HepG2 (cell line): Measurements from ENCODE around the gene RMDN2. TPM values are rescaled to one million over a fixed set of nuclear protein-coding genes. Genes with fewer than 3 reads are reported as not detected.

Experiments
- ATM ChIP-seq: fragments of 450-650 bp; IDR thresholded peaks from 2 replicates; pipeline ENCODE4 v1.7.1; 2017; ENCODE audit warnings: mild to moderate bottlenecking, borderline replicate concordance
- HDAC1 ChIP-seq: sonication (generic); formaldehyde crosslinking; IDR thresholded peaks from 2 replicates; pipeline ENCODE4 v1.5.1; 2020; ENCODE audit warnings: mild to moderate bottlenecking, missing genetic modification reagents
- HNF4G ChIP-seq, 2 experiments: sonication (generic) in 1 of 2; formaldehyde crosslinking in 1 of 2; IDR thresholded peaks; 2 replicates each; pipeline versions ENCODE4 v1.4.0 to v1.6.1; 2011 to 2020; ENCODE audit warnings: borderline replicate concordance in 2 of 2, low read depth in 2 of 2, mild to moderate bottlenecking in 2 of 2, low read length in 1 of 2, missing genetic modification reagents in 1 of 2, moderate library complexity in 1 of 2
- JARID2 ChIP-seq: sonication (generic); formaldehyde crosslinking; IDR thresholded peaks from 2 replicates; pipeline ENCODE4 v1.8.1; 2023; ENCODE audit warnings: missing genetic modification reagents, inconsistent platforms; ENCODE audit not compliant: insufficient replicate concordance
- KDM5B ChIP-seq: sonication (generic); formaldehyde crosslinking; IDR thresholded peaks from 2 replicates; pipeline ENCODE4 v1.4.0; 2020; ENCODE audit warnings: missing genetic modification reagents, mild to moderate bottlenecking, borderline replicate concordance
- SALL1 ChIP-seq: sonication (generic); formaldehyde crosslinking; IDR thresholded peaks from 2 replicates; pipeline ENCODE4 v1.8.0; 2022; ENCODE audit warnings: mild to moderate bottlenecking, missing genetic modification reagents
- SMC3 ChIP-seq: IDR thresholded peaks from 2 replicates; pipeline ENCODE4 v1.6.1; 2011; ENCODE audit warnings: low read length, improper control_type of control experiment
- SOX6 ChIP-seq, 2 experiments: fragments of 450-650 bp in 1 of 2; sonication (generic) in 1 of 2; formaldehyde crosslinking in 1 of 2; IDR thresholded peaks; 2 replicates each; pipeline versions ENCODE4 v1.4.0 to v1.6.1; 2017 to 2020; ENCODE audit warnings: antibody characterized with exemption in 1 of 2, mild to moderate bottlenecking in 1 of 2, missing genetic modification reagents in 1 of 2
- SUZ12 ChIP-seq: fragments of 150-350 bp; IDR thresholded peaks from 2 replicates; pipeline ENCODE4 v1.6.1; 2014; ENCODE audit warnings: low read depth, low read length
- TARDBP ChIP-seq: sonication (generic); formaldehyde crosslinking; IDR thresholded peaks from 2 replicates; pipeline ENCODE4 v1.8.0; 2022; ENCODE audit warnings: mild to moderate bottlenecking, missing genetic modification reagents
- THAP11 ChIP-seq: IDR thresholded peaks from 2 replicates; pipeline ENCODE4 v1.6.1; 2016; ENCODE audit warnings: missing biosample characterization, missing genetic modification reagents
- ZMYM4 ChIP-seq: sonication (generic); formaldehyde crosslinking; IDR thresholded peaks from 2 replicates; pipeline ENCODE4 v1.8.1; 2023; ENCODE audit warnings: mild to moderate bottlenecking, missing genetic modification reagents
- ZNF615 ChIP-seq: sonication (generic); formaldehyde crosslinking; IDR thresholded peaks from 2 replicates; pipeline ENCODE4 v1.5.0; 2020; ENCODE audit warnings: mild to moderate bottlenecking, missing genetic modification reagents, borderline replicate concordance
- ZNF788 ChIP-seq: sonication (generic); formaldehyde crosslinking; IDR thresholded peaks from 2 replicates; pipeline ENCODE4 v1.5.0; 2020; ENCODE audit warnings: mild to moderate bottlenecking, missing genetic modification reagents, borderline replicate concordance
- ZNF816 ChIP-seq: sonication (generic); formaldehyde crosslinking; IDR thresholded peaks from 2 replicates; pipeline ENCODE4 v1.8.0; 2022; ENCODE audit warnings: missing genetic modification reagents, mild to moderate bottlenecking, borderline replicate concordance
- polyA plus RNA-seq, 8 experiments: library from polyadenylated mRNA; depleted of rRNA in 3 of 8; stranded (reverse) in 7 of 8; unstranded in 1 of 8; fragments of >200 nt; fragmentation: Illumina TruSeq in 4 of 8; extraction: Trizol in 4 of 8; gene quantifications; 2 replicates each; pipeline versions ENCODE4 v1.2.1 to v1.2.3, GENCODE V29; 2011 to 2016; ENCODE audit warnings: low read depth in 4 of 8, missing spikeins in 1 of 8, mixed read lengths in 1 of 8; ENCODE audit not compliant: insufficient read depth in 1 of 8
- total RNA-seq, 5 experiments: library from RNA; depleted of rRNA; stranded (reverse); fragments of >200 nt; fragmentation: Illumina TruSeq; extraction: Trizol; gene quantifications; 2 replicates each; pipeline ENCODE4 v1.2.3, GENCODE V29; 2016; ENCODE audit warnings: low read depth in 1 of 5
- TF ChIP-seq, protein P1 (sequence below): sonication (generic); formaldehyde crosslinking; IDR thresholded peaks from 2 replicates; pipeline ENCODE4 v1.5.1; 2020; ENCODE audit warnings: mild to moderate bottlenecking, missing genetic modification reagents, borderline replicate concordance
- TF ChIP-seq, protein P2 (sequence below): sonication (generic); formaldehyde crosslinking; IDR thresholded peaks from 2 replicates; pipeline ENCODE4 v1.4.0; 2020; ENCODE audit warnings: mild to moderate bottlenecking, missing genetic modification reagents
- TF ChIP-seq, protein P3 (sequence below): sonication (generic); formaldehyde crosslinking; IDR thresholded peaks from 2 replicates; pipeline ENCODE4 v1.5.0; 2020; ENCODE audit warnings: missing genetic modification reagents
- TF ChIP-seq, protein P4 (sequence below): sonication (generic); formaldehyde crosslinking; IDR thresholded peaks from 2 replicates; pipeline ENCODE4 v1.4.0; 2020; ENCODE audit warnings: missing genetic modification reagents, borderline replicate concordance
- TF ChIP-seq, protein P5 (sequence below): sonication (generic); formaldehyde crosslinking; conservative IDR thresholded peaks from 2 replicates; pipeline ENCODE4 v1.5.0; 2020; ENCODE audit warnings: missing genetic modification reagents

Gene RMDN2
- total and polyA plus RNA-seq, 2 of the 13 experiments (the other 11 are each of a cell fraction or from before 2014, with no cell fraction given): 2.3 to 8.9 TPM

DNA sequence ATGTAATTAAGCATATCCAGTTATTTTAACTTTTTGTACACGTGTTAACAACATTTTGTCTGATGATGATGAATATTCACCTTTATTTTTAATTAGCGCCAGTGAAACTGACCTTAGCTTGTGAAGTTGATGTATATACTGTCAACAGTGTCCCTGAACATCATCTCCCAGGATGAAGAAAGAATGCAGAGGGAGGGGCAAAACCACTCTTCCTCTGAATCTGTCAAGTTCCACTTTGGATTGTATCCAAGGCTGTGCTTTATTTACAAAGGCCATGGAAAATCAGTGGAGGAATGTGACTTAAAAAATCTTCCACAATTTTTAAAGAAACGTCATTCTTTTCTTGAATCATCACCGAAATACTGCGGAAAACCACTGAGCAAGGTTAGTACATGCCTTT lies 4.5 kb upstream of the RMDN2 start (continued):
- peak; percentile 39; the same call in 1 of the 2 replicates for TF ChIP-seq SALL1 (CRISPR knock-in tag)
- TF ChIP-seq HNF4G (IDR thresholded peaks at IDR 0.05; ENCODE audit: borderline replicate concordance, low read depth, low read length): peak; percentile 36; the same call in 1 of the 2 replicates
- no peak for TF ChIP-seq HNF4G (CRISPR knock-in tag; IDR thresholded peaks at IDR 0.05; ENCODE audit: borderline replicate concordance, low read depth)
- TF ChIP-seq, protein P1, sequence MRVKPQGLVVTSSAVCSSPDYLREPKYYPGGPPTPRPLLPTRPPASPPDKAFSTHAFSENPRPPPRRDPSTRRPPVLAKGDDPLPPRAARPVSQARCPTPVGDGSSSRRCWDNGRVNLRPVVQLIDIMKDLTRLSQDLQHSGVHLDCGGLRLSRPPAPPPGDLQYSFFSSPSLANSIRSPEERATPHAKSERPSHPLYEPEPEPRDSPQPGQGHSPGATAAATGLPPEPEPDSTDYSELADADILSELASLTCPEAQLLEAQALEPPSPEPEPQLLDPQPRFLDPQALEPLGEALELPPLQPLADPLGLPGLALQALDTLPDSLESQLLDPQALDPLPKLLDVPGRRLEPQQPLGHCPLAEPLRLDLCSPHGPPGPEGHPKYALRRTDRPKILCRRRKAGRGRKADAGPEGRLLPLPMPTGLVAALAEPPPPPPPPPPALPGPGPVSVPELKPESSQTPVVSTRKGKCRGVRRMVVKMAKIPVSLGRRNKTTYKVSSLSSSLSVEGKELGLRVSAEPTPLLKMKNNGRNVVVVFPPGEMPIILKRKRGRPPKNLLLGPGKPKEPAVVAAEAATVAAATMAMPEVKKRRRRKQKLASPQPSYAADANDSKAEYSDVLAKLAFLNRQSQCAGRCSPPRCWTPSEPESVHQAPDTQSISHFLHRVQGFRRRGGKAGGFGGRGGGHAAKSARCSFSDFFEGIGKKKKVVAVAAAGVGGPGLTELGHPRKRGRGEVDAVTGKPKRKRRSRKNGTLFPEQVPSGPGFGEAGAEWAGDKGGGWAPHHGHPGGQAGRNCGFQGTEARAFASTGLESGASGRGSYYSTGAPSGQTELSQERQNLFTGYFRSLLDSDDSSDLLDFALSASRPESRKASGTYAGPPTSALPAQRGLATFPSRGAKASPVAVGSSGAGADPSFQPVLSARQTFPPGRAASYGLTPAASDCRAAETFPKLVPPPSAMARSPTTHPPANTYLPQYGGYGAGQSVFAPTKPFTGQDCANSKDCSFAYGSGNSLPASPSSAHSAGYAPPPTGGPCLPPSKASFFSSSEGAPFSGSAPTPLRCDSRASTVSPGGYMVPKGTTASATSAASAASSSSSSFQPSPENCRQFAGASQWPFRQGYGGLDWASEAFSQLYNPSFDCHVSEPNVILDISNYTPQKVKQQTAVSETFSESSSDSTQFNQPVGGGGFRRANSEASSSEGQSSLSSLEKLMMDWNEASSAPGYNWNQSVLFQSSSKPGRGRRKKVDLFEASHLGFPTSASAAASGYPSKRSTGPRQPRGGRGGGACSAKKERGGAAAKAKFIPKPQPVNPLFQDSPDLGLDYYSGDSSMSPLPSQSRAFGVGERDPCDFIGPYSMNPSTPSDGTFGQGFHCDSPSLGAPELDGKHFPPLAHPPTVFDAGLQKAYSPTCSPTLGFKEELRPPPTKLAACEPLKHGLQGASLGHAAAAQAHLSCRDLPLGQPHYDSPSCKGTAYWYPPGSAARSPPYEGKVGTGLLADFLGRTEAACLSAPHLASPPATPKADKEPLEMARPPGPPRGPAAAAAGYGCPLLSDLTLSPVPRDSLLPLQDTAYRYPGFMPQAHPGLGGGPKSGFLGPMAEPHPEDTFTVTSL: peak; percentile 52; the same call in 1 of the 2 replicates
- no peak for TF ChIP-seq ZNF615
- TF ChIP-seq KDM5B (CRISPR knock-in tag): no peak
- 0 out of 2 replicates have a peak, but pooled peaks have one; percentile 25 for TF ChIP-seq TARDBP (CRISPR knock-in tag)
- TF ChIP-seq, protein P2, sequence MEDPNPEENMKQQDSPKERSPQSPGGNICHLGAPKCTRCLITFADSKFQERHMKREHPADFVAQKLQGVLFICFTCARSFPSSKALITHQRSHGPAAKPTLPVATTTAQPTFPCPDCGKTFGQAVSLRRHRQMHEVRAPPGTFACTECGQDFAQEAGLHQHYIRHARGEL (CRISPR knock-in tag): no peak
- TF ChIP-seq, protein P3, sequence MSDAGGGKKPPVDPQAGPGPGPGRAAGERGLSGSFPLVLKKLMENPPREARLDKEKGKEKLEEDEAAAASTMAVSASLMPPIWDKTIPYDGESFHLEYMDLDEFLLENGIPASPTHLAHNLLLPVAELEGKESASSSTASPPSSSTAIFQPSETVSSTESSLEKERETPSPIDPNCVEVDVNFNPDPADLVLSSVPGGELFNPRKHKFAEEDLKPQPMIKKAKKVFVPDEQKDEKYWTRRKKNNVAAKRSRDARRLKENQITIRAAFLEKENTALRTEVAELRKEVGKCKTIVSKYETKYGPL (CRISPR knock-in tag): no peak
- TF ChIP-seq ATM: no peak
- TF ChIP-seq, protein P4, sequence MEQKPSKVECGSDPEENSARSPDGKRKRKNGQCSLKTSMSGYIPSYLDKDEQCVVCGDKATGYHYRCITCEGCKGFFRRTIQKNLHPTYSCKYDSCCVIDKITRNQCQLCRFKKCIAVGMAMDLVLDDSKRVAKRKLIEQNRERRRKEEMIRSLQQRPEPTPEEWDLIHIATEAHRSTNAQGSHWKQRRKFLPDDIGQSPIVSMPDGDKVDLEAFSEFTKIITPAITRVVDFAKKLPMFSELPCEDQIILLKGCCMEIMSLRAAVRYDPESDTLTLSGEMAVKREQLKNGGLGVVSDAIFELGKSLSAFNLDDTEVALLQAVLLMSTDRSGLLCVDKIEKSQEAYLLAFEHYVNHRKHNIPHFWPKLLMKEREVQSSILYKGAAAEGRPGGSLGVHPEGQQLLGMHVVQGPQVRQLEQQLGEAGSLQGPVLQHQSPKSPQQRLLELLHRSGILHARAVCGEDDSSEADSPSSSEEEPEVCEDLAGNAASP: peak; percentile 57; the same call in 1 of the 2 replicates
- 0 out of 2 replicates have a peak, but pooled peaks have one; percentile 38 for TF ChIP-seq ZNF816
- peak; percentile 30; the same call in 1 of the 2 replicates for TF ChIP-seq ZMYM4 (CRISPR knock-in tag)
- no peak for TF ChIP-seq JARID2
- no peak for TF ChIP-seq SOX6 (IDR thresholded peaks at IDR 0.05)
- TF ChIP-seq SOX6 (CRISPR knock-in tag; IDR thresholded peaks at IDR 0.05): peak; percentile 76
- TF ChIP-seq SUZ12: no peak
- no peak for TF ChIP-seq SMC3
- TF ChIP-seq, protein P5, sequence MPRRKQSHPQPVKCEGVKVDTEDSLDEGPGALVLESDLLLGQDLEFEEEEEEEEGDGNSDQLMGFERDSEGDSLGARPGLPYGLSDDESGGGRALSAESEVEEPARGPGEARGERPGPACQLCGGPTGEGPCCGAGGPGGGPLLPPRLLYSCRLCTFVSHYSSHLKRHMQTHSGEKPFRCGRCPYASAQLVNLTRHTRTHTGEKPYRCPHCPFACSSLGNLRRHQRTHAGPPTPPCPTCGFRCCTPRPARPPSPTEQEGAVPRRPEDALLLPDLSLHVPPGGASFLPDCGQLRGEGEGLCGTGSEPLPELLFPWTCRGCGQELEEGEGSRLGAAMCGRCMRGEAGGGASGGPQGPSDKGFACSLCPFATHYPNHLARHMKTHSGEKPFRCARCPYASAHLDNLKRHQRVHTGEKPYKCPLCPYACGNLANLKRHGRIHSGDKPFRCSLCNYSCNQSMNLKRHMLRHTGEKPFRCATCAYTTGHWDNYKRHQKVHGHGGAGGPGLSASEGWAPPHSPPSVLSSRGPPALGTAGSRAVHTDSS (CRISPR knock-in tag): no peak
- TF ChIP-seq HDAC1 (CRISPR knock-in tag): peak; percentile 72
- peak; percentile 56 for TF ChIP-seq THAP11 (CRISPR knock-in tag)
- no peak for TF ChIP-seq ZNF788 (CRISPR knock-in tag)
